CD4-positive, alpha-beta T cell treated with Interleukin-2 at 100 ng/mL for 4 hours (primary cell): ENCODE measurements around the gene ARMC7.
A peak's percentile ranks its signal among the peaks of the same experiment; 100 is the strongest.
"Not testable (repeated sequence)": the region's sequence is repeated elsewhere in the genome, so short reads cannot be mapped to it uniquely, and the experiment has no call there.

Source experiments
- DNase-seq: peaks from one replicate; pipeline ENCODE4 v3.0.0-alpha.2; 2020; ENCODE audit warnings: low spot score

Gene ARMC7

DNA sequence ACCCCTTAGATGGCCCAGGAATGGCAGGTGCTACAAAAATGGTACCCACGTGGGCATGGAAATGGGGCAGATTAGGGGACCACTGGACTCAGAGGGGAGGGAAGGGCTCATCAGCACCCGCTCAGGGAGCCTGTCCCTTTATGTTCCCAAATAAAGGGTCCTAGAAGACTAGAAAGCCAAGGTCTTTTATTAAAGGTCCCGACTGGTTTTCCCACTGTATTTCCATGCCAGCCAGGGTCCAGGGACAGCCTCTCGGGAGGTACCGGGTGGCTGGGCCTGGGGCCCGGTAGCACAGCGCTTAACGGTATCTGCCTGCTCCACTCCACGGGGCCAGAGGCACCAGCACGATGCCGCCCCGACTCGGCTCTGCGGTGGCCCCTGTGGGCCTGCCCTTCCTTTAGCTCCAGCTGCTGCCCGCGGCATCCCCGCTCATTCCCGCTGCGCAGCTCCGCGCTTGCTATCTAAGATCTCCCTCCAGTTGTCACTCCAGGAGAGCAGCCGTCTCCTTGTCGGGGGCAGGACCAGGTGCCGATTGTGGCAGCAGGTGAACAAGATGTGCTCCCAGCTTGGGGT is 20.4 kb downstream of the ARMC7 start:
- DNase-seq: no peak

DNA sequence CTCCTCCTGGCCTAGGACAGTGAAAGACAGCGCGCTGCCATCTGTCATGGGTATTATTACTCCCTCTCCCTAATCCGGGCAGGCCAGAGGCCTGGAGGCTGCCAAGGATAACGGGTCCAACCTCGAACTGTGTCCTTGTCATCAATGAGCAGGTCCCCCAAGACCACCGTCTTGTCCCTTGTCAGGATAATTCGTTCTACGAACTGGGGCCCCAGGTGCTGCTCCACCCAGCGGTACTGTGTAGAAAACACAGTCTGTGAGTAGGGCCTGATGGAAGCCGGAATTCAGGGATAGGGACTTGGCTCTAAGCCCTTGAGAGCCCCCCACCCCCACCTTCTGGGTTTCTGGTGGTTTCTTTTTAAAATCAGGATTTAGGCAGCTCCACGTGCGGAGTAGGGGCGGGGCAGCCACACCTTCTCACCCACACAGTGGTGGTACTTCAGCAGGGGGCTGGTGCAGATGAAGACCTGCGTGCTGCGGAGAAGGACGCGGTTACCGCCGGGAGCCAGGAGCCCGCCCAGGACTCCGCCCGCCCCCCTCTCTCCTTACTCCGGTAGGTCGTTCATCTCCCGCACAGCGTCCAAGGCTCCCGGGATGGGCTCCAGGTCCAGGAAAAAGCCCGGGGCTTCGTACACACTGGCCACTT is 21.0 kb downstream of the ARMC7 start:
- peak; percentile 52 for DNase-seq

DNA sequence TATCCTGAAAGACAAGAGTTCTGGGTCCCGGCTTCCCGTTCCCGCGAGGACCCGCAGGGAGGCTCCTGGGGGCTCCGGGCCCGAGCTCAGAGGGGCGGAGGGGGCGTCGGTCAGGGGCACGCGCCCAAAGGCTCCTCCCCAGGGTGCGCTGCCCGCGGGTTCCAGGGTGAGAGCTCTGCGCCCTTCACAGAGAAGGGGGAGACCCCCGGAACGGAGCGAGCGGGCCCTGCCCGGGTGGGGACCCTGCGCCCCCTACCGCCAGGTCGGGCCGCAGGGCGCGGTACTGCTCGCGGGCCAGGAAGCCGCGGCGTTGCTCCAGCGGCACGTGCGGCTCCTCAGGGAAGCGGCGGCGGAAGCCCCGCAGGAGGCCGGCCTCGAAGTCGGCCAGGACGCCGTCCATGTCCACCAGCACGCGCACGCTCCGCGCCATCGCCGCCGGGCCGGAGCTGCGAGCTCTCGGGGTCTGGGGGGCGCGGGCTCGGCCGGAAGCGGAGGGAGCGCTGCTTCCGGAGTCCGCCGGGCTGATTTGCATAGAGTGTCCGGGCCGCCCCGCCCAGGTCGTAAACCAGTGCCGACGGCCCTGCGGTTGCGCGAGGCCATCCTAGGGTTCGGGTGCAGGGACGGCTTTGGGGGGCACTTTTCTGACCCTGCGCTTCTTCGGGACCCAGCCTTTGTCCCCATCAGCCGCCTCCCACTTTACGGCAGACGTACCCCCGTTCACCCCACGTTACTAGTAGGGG is 21.7 kb downstream of the ARMC7 start, which contains the start of gene NT5C:
Gene NT5C (minus strand): TSS at position 465 of the 740 bp plus-strand sequence. CDS start 35 bp downstream, at position 430.
- DNase-seq: peak; percentile 55

GRCh38 chr17:75132018-75133000 is 22.5 kb downstream of the ARMC7 start:
- not testable (repeated sequence) for DNase-seq

- no peak for DNase-seq
Measured at GRCh38 chr17:75133001-75133400, 23.2 kb downstream of the ARMC7 start.

DNA sequence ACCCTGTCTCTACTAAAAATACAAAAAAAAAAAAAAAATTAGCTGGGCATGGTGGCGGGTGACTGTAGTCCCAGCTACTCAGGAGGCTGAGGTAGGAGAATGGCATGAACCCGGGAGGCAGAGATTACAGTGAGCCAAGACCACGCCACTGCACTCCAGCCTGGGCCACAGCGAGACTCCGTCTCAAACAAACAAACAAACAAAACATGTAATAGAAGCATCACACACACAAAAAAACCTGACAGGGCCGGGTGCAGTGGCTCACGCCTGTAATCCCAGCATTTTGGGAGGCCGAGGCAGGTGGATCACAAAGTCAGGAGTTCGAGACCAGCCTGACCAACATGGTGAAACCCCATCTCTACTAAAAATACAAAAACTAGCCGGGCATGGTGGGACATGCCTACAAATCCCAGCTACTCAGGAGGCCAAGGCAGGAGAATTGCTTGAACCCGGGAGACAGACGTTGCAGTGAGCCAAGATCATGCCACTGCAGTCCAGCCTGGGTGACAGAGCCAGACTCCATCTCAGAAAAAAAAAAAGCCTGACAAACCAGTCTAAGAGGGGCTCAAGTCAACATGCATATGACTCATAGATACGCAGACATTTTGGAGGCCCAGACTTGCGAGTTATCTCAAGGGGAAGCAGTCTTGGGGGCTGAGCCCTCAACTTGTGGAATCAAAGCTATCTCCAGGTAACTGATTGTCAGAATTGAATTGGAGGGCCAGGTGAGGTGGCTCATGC is 24.0 kb downstream of the ARMC7 start:
- DNase-seq: not testable (repeated sequence)

DNA sequence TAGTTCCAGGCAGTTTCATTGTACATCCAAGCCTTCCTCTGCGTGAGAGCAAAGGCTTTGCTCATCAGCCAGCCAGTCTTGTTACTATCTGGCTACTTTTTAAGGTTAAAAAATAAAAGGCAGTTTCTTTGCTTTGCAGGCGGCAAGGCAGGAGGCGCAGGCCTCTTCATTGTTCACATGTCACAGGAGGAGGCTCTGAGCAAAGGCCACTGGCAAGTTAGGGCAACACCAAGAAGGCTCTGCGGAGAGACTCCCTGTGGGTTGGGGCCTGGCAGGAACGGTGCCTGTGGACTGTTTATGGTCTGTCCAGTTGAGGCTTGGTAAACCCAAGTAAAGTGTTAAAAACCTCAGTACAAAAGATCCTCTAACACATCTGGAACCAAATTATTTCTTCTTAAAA is 25.7 kb downstream of the ARMC7 start:
- DNase-seq: no peak

- DNase-seq: no peak
Measured at GRCh38 chr17:75135946-75136345, 26.2 kb downstream of the ARMC7 start.

GRCh38 chr17:75137762-75138161 is 28.0 kb downstream of the ARMC7 start:
- not testable (repeated sequence) for DNase-seq

GRCh38 chr17:75138519-75138918 is 28.8 kb downstream of the ARMC7 start:
- no peak for DNase-seq

DNA sequence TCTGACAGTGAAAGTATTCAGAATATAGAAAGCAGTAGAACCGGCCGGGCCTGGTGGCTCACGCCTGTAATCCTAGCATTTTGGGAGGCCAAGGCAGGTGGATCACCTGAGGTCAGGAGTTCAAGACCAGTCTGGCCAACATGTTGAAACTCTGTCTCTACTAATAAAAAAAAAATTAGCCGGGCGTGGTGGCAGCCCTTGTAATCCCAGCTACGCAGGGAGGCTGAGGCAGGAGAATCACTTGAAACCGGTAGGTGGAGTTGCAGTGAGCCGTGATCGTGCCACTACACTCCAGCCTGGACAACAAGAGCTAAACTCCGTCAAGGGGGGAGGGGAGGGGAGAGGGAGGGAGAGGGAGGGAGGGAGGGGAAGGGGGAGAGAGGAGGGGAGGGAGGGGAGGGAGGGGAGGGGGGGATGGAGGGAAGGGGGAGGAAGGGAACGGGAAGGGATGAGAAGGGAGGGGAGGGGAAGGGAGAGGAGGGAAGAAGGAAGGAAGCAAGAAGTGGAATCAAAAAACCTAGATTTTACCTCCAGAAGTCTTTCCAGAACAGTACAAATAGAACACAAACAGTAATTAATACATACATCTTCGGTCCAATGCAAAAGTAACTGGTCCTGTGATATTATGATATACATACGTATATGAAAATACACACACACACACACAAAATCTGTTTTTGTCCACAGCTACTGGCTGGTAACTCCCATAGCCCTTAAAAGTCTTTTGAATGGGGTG is 32.6 kb downstream of the ARMC7 start:
- DNase-seq: no peak

DNA sequence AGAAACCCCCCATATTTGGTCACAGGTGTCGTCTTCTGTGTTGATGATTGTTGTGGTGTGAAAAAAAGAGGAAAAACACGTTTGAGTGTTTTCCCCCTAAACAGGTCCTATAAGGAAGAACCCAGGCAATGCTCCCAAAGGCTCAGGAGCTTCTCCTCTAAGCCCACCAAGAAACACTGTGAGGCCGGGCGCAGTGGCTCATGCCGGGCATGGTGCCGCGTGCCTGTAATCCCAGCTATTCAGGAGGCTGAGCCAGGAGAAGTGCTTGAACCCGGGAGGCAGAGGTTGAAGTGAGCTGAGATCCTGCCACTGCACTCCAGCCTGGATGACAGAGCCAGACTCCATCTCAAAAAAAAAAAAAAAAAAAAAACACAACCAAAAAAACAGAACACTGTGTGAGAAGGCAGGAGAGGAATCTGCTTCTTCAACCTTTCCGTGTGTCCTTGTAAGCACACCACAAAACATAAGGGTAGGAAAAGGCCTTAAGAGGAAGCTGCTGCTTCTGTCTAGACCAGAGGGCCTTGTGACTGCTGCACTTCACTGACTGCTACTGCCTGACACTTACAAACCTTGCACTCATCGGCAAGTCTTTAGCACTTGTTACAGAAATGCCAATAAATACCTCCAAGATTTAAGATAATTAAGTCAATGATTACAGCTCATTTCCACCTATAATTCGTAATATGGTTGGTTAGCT is 35.2 kb downstream of the ARMC7 start:
- DNase-seq: no peak

DNA sequence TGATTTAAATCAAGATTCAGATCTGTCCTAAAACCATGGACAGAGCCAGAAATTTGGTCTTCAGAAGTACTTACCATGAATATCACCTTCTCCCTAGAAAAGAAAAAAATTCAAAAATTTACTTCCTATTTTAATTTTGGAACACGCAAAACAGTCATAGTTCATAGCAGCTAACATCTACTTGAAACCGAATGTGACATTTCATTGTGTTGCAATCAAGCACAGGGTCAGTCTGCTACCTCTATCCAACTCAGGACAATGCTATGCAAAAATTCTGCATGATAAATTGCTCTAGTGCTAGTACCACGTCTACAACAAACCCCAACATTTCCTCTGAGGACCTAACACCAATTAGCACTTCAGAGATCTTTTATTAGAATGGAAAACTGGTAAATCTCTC is 36.8 kb downstream of the ARMC7 start:
- no peak for DNase-seq

DNA sequence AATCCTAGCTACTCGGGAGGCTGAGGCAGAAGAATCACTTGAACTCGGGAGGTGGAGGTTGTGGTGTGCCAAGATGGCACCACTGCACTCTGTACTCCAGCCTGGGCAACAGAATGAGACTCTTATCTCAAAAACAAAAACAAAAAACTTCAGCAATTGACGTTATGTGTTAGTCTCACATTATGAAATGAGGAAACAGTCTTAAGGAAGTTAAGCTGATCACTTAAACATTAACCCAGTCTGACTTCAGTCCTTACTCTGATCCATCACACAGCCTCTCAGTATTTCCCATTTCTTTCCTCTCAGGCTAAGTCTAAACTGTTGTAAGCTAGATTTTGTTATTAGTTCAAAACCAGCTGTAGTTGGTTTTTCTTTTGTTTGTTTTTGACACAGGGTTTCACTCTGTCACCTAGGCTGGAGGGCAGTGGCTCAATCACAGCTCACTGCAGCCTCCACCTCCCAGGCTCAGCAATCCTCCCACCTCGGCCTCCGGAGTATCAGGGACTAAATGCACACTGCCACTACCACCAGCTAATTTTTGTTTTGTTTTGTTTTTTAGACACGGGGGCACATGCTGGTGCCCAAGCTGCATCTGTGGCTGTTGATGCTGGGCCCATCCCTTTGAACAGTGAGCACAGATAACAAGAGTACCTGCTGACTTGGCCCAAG is 38.2 kb downstream of the ARMC7 start:
- no peak for DNase-seq

- DNase-seq: no peak
Measured at GRCh38 chr17:75151930-75152329, 42.2 kb downstream of the ARMC7 start.

DNA sequence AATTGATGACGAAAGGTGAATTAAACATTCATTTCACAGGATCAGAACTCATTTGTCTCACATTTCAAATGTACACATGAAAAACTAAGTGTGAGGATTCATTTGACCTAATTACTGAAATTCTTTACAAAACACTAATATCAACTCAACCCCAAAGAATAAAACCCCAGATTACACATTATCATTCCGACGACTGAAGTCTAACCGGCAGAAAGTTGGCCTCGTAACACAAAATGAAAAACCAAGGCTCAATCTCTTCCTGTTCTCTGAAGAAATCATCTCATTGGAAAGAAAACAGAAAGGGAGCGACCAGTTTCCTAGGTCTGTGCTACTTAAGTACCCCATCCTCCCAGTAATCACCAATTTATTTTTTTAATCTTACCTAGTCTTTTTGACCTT is 42.8 kb downstream of the ARMC7 start:
- no peak for DNase-seq

GRCh38 chr17:75152922-75153779 is 43.4 kb downstream of the ARMC7 start:
- DNase-seq: no peak

DNA sequence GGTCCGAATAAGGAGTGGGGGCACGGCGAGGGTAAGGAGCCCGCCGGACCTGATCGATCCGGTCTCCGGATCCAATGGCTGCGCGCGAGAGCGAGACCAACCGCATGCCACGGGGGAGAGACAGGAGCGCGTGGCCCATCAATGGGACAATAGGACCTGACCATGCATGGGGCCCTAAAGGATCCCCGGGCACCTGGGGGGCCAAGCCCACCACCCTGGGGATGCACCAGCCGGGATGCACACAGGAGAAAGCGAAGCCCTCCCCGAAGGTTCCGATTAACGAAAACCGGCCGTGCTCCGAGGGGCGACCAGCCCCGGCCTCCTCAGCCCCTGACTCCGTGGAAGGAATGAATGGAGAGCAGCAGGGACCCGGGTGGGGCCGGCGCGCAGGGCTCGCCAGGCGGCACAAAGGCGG is 44.0 kb downstream of the ARMC7 start:
- DNase-seq: no peak
